Epithelial cell of proximal tubule (primary cell): ENCODE measurements around the gene C16orf92. TPM values are rescaled to one million over a fixed set of nuclear protein-coding genes. Genes with fewer than 3 reads are reported as not detected.
"Not testable (repeated sequence)": the region's sequence is repeated elsewhere in the genome, so short reads cannot be mapped to it uniquely, and the experiment has no call there.

Source experiments
- DNase-seq: peaks from one replicate; pipeline ENCODE4 v3.0.0-alpha.2; 2011; ENCODE audit warnings: low read depth
- H3K4me3 ChIP-seq: 2 replicates; pipeline ENCODE4 v1.5.1; 2011; ENCODE audit warnings: low read depth, mild to moderate bottlenecking, low read length
- total RNA-seq: library from RNA; depleted of rRNA; stranded (reverse); fragments of >200 nt; gene quantifications from 2 replicates; pipeline ENCODE4 v1.2.3, GENCODE V29; 2015
- TF ChIP-seq, protein P1 (sequence below): conservative IDR thresholded peaks from 2 replicates; pipeline ENCODE4 v1.5.1; 2012; ENCODE audit warnings: low read depth, mild to moderate bottlenecking, low read length

The C16orf92 gene
- total RNA-seq, 1 donor from 2014 or later = not detected

- no peak overlapping the region for H3K4me3 ChIP-seq
- TF ChIP-seq, protein P1, sequence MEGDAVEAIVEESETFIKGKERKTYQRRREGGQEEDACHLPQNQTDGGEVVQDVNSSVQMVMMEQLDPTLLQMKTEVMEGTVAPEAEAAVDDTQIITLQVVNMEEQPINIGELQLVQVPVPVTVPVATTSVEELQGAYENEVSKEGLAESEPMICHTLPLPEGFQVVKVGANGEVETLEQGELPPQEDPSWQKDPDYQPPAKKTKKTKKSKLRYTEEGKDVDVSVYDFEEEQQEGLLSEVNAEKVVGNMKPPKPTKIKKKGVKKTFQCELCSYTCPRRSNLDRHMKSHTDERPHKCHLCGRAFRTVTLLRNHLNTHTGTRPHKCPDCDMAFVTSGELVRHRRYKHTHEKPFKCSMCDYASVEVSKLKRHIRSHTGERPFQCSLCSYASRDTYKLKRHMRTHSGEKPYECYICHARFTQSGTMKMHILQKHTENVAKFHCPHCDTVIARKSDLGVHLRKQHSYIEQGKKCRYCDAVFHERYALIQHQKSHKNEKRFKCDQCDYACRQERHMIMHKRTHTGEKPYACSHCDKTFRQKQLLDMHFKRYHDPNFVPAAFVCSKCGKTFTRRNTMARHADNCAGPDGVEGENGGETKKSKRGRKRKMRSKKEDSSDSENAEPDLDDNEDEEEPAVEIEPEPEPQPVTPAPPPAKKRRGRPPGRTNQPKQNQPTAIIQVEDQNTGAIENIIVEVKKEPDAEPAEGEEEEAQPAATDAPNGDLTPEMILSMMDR = no peak
- no peak for DNase-seq
Observed at GRCh38 chr16:30011714-30012504, 11.1 kb upstream of the C16orf92 start.

DNA sequence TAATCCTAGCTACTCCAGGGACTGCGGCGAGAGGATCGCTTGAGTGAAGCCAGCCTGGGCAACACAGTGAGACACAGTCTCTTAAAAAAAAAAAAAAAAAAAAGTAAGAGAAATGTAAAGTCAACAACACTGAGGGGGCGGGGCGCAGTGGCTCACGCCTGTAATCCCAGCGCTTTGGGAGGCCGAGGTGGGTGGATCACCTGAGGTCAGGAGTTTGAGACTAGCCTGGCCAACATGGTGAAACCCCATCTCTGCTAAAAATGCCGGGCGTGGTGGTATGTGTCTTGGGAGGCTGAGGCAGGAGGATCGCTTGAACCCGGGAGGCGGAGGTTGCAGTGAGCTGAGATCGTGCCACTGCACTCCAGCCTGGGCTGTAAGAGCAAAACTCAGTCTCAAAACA is 10.4 kb upstream of the C16orf92 start:
- DNase-seq = not testable (repeated sequence)

DNA sequence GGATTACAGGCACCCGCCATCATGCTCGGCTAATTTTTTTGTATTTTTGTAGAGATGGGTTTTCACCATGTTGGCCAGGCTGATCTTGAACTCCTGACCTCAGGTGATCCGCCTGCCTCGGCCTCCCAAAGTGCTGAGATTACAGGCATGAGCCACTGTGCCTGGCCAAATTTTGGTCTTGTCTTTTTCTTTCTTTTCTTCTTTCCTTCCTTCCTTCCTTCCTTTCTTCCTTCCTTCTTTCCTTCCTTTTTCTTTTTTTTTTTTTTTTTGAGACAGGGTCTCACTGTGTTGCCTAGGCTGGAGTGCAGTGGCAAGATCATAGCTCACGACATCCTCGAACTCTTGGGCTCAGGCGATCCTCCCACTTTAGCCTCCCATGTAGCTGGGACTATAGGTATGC is 7.5 kb upstream of the C16orf92 start:
- H3K4me3 ChIP-seq, DNase-seq: not testable (repeated sequence)

More for the DNA sequence above, 10.4 kb upstream of the C16orf92 start:
- not testable (repeated sequence) for H3K4me3 ChIP-seq

DNA sequence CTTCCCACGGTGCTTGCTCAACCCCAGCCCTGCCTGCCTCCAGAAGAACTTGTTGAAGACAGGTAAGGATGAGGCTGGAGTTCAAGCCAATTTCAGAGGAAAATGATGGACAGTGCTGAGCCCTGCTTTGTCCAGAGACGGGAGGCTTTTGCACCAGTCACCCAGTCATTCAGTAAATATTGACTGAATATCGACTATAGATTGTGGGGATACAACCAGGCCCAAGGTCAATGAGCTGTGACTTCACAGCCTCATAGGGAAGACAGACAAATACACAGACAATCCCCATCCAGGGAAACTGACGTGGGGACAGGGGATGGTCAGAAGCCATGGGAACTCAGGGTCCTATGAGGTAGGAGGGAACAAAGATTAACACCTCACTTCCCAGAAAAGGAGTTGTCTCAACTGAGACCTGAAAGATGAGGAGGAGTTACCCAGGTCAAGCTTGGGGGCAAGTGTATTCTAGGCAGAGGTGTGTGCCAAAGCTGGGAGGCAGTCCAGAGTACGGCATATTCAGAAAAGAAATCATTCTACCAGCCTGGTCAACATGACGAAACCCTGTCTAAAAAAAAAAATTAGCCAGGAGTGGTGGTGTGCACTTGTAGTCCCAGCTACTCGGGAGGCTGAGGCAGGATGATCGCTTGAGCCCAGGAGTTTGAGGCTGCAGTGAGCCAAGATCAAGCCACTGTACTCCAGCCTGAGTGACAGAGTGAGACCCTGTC is 6.3 kb upstream of the C16orf92 start:
- no peak overlapping the region for H3K4me3 ChIP-seq
- TF ChIP-seq, protein P1 = no peak
- DNase-seq = no peak

DNA sequence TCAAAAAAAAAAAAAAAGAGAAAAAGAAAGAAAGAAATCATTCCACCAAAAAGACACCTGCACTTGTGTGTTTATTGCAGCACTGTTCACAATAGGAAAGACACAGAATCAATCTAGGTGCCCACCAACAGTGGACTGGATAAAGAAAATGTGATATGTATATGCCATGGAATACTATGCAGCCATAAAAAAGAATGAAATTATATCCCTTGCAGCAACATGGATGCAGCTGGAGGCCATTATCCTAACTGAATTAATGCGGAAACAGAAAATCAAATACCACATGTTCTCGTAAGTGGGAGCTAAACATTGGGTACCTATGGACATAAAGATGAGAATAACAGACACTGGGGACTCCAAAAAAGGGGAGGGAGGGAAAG is 5.7 kb upstream of the C16orf92 start:
- TF ChIP-seq, protein P1 = no peak
- H3K4me3 ChIP-seq = no peak overlapping the region
- no peak for DNase-seq

DNA sequence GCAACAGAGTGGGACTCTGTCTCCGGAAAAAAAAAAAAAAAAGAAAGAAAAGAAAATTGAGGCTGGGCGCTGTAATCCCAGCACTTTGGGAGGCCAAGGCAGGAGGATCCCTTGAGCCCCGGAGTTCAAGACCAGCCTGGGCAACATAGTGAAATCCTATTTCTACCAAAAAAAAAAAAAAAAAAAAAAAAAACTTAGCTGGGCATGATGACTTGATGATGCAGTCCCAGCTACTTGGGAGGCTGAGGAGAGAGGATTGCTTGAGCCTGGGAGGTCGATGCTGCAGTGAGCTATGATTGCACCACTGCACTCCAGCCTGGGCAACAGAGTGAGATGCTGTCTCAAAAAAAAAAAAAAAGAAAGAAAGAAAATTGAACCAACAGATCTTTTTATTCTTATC is 5.1 kb upstream of the C16orf92 start:
- DNase-seq = not testable (repeated sequence)

GRCh38 chr16:30018731-30019158 is 4.3 kb upstream of the C16orf92 start:
- H3K4me3 ChIP-seq = no peak overlapping the region
- DNase-seq = no peak
- TF ChIP-seq, protein P1 = no peak

More for the DNA sequence above, 5.1 kb upstream of the C16orf92 start:
- H3K4me3 ChIP-seq = not testable (repeated sequence)

DNA sequence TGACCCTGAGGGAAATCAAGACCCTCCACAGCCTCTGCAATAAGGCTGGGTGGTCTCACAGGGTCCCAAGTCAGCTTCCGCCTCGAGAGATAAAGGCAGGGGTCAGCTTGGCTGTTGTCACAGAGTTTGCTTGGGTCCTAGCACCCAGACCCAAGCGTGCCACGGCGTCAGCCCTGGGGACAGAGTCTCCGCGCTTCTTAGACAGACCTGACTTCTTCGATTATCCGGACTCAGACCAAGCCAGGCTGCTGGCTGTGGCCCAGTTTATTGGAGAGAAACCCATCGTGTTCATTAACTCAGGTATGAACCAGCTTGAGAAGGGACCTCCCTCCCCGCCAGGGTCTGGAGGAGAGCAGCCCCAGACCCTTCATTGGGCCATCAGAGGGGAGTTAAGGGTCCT is 588 bp downstream of the C16orf92 start:
- TF ChIP-seq, protein P1 = no peak
- H3K4me3 ChIP-seq = no peak overlapping the region
- DNase-seq = no peak
